ENCODE results near the gene REPS1. TPM values are rescaled to one million over a fixed set of nuclear protein-coding genes. Genes with fewer than 3 reads are reported as not detected.

REPS1 gene
- total and polyA plus RNA-seq, 4 donors: 56.1 to 107 (median 103) TPM

DNA sequence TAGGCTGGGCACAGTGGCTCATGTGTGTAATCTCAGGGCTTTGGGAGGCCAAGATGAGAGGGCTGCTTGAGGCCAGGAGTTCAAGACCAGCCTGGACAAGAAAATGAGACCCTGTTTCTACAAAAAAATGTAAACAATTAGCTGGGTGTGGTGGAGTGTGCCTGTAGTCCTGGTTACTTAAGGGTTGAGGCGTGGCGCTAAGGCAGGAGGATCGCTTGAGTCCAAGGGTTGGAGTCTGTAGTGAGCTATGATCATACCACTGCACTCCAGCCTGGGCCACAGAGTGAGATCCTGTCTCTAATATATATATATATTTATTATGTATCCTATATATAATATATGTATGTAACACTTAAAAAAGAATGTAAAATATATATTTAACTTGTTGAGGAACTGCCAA lies 32.6 kb upstream of the REPS1 start:
- no peaks in the 10 kb centered on the region for H3K36me3 ChIP-seq (ENCODE audit: control insufficient read depth, insufficient read depth, low read length)
- WGBS (ENCODE audit: insufficient coverage): no CpG with 5 or more reads among the region's 3 CpGs
- no peak overlapping the region for H3K27ac ChIP-seq (ENCODE audit: low read depth, low read length)

DNA sequence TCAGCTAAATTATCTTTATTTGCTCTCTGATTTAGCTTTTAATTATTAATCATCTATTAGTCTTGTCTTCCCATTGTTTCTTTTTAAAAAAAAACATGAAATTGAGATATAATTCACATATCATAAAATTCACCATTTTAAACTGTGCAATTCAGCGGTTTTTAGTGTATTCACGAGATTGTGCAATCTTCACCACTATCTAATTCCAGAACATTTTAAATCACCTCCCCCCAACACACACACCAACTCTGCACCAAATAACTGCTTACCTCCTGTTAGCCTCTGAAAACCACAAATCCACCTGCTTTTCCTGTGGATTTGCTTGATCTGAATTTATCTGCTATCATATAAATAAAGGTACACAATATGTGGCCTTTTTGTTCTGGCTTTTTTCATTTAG lies 31.7 kb upstream of the REPS1 start:
- no CpG with 5 or more reads among the region's 2 CpGs for WGBS (ENCODE audit: insufficient coverage)
- no peak for DNase-seq (ENCODE audit: low read depth in 4 of 6, low spot score in 6 of 6)
- no peak overlapping the region for H3K4me3 ChIP-seq (ENCODE audit: low read depth, low read length)
- peaks cover 7% of the 10 kb centered on the region for H3K4me1 ChIP-seq (ENCODE audit: control insufficient read depth, insufficient read depth, low read length)
- H3K36me3 ChIP-seq (ENCODE audit: control insufficient read depth, insufficient read depth, low read length): no peaks in the 10 kb centered on the region
- no peak overlapping the region for H3K27ac ChIP-seq (ENCODE audit: low read depth, low read length)
- no peaks in the 10 kb centered on the region for H3K27me3 ChIP-seq (ENCODE audit: control insufficient read depth, insufficient read depth, low read length)
- no peaks in the 10 kb centered on the region for H3K9me3 ChIP-seq (ENCODE audit: control insufficient read depth, insufficient read depth, low read length)

More for the DNA sequence above, 32.6 kb upstream of the REPS1 start:
- no peaks in the 10 kb centered on the region for H3K27me3 ChIP-seq (ENCODE audit: control insufficient read depth, insufficient read depth, low read length)
- no peak for DNase-seq (ENCODE audit: low read depth in 4 of 6, low spot score in 6 of 6)
- no peak overlapping the region for H3K4me3 ChIP-seq (ENCODE audit: low read depth, low read length)
- peaks cover 7% of the 10 kb centered on the region for H3K4me1 ChIP-seq (ENCODE audit: control insufficient read depth, insufficient read depth, low read length)
- no peaks in the 10 kb centered on the region for H3K9me3 ChIP-seq (ENCODE audit: control insufficient read depth, insufficient read depth, low read length)

DNA sequence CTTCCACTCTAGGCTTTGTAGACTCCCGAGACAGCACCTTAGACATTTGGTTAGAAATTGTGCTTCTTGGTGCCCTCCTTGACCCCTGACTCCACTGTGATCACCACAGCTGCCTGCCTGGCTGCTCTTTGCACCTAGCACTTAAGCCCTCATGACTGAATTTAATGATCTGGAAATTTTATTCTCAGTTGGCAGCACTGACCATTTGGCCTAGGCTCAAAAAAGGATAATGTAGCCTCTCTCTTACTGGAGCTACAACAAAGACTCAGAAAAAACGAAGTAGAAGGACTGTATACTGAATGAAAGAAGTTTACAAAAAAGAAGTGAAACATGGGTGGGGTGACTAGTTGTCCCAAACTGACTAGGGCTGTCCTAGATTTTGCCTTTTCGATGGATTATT lies 29.2 kb upstream of the REPS1 start:
- Histone ChIP-seq H3K9me3 (ENCODE audit: control insufficient read depth, insufficient read depth, low read length) (no peaks in the 10 kb centered on the region), H3K36me3 (ENCODE audit: control insufficient read depth, insufficient read depth, low read length) (no peaks in the 10 kb centered on the region), H3K27ac (ENCODE audit: low read depth, low read length) (no peak overlapping the region), H3K27me3 (ENCODE audit: control insufficient read depth, insufficient read depth, low read length) (no peaks in the 10 kb centered on the region), H3K4me3 (ENCODE audit: low read depth, low read length) (no peak overlapping the region), H3K4me1 (ENCODE audit: control insufficient read depth, insufficient read depth, low read length) (peaks cover 10% of the 10 kb centered on the region)
- peak in 4 of 6 donors; percentile 31 to 79 (median 64) for DNase-seq (ENCODE audit: low read depth in 4 of 6, low spot score in 6 of 6)
- WGBS (ENCODE audit: insufficient coverage): 33% methylated on average over 3 of the region's 3 CpGs

DNA sequence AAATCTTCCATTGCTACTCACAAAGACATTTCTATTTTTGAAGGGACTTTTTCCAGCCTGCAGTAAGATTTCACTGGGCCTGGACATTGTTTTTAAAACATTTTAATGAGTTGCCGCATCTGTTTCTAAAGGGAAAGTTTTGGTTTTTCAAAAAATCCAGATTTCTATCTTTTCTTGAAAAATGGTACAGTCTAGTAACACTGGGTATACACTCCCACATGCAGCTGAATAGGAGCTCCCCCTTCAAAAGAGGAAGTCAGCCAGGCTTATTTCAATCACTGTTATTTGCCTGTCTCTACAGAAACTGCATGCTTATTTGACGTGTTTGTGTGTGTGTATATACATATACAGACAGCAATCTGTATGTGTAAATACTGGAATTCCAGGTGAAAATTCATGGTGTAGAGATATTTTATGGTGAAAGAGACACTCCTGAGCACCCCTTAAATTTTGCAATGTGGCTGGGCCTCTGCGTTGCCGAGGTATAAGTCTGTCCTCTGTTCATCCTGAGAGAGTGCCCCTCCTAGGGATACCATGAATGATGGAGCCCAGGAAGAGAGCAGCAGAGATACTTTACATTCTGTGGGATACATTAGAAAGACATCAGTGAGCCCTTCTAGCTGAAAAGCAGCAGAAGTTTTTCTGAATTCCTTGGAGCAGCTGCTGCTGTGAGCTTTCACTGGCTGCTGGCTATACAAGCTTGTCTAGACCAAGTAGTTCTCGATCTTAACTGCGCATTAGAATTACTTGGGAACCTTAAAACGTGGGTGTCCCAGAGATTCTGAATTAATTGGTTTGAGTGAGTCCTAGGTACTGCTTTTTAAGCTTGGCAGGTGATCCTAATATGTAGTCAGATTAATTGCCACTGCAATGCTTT lies 28.5 kb upstream of the REPS1 start:
- Histone ChIP-seq H3K27ac (ENCODE audit: low read depth, low read length) (no peak overlapping the region), H3K36me3 (ENCODE audit: control insufficient read depth, insufficient read depth, low read length) (no peaks in the 10 kb centered on the region), H3K27me3 (ENCODE audit: control insufficient read depth, insufficient read depth, low read length) (no peaks in the 10 kb centered on the region), H3K4me1 (ENCODE audit: control insufficient read depth, insufficient read depth, low read length) (peaks cover 10% of the 10 kb centered on the region), H3K9me3 (ENCODE audit: control insufficient read depth, insufficient read depth, low read length) (no peaks in the 10 kb centered on the region), H3K4me3 (ENCODE audit: low read depth, low read length) (no peak overlapping the region)
- WGBS (ENCODE audit: insufficient coverage): 21% methylated on average over 5 of the region's 7 CpGs
- DNase-seq (ENCODE audit: low read depth in 4 of 6, low spot score in 6 of 6): peak in 2 of 6 donors; percentile 28 to 46

DNA sequence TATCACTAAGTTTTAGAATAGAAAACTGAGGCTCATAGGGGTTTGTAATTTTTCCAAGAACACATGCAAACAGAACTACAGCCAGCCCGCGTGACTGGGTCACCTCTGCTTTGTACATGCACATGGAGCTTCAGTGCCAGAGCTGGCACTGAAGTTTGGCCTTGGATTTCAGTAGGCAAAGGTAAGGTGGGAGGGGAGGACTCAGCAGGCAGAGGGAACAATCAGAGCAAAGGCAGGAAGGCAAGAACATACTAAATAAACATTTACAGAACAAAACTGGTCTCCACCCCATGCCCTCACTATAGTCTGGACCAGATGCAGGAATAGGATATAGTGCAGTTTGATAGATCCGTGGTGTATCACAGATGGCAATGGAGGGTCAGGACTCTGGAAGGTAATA lies 26.9 kb upstream of the REPS1 start:
- Histone ChIP-seq H3K9me3 (ENCODE audit: control insufficient read depth, insufficient read depth, low read length) (no peaks in the 10 kb centered on the region), H3K27ac (ENCODE audit: low read depth, low read length) (no peak overlapping the region), H3K4me1 (ENCODE audit: control insufficient read depth, insufficient read depth, low read length) (peaks cover 10% of the 10 kb centered on the region), H3K27me3 (ENCODE audit: control insufficient read depth, insufficient read depth, low read length) (no peaks in the 10 kb centered on the region), H3K4me3 (ENCODE audit: low read depth, low read length) (no peak overlapping the region), H3K36me3 (ENCODE audit: control insufficient read depth, insufficient read depth, low read length) (no peaks in the 10 kb centered on the region)
- WGBS (ENCODE audit: insufficient coverage): no CpG with 5 or more reads among the region's 3 CpGs
- no peak for DNase-seq (ENCODE audit: low read depth in 4 of 6, low spot score in 6 of 6)

DNA sequence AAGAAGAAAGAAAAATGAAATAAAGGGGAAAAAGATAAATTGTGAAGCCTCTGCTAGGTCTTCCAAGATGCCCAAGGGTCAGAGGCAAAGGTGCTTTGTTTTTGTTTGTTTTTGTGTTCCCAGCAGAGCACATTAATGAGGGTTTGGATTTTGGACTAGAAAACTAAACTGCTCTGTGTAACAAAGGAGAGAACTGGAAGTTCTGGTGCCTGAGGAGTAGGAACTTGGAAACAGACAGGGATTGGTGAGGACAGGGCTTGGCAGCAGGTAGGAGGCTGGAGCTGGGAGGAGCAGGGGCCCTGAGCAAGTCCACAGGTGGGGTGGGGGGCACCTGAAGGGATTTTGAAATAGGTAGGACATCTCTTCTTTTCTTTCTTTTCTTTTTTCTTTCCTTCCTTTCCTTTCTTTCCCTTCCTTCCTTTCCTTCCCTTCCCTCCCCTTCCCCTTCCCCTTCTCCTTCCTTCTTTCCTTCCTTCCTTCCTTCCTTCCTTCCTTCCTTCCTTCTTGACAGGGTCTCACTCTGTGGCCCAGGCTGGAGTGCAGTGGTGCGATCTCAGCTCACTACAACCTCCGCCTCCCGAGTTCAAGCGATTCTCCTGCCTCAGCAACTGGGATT lies 25.2 kb upstream of the REPS1 start:
- H3K4me1 ChIP-seq (ENCODE audit: control insufficient read depth, insufficient read depth, low read length): peaks cover 10% of the 10 kb centered on the region
- H3K27me3 ChIP-seq (ENCODE audit: control insufficient read depth, insufficient read depth, low read length): no peaks in the 10 kb centered on the region
- H3K4me3 ChIP-seq (ENCODE audit: low read depth, low read length): no peak overlapping the region
- H3K27ac ChIP-seq (ENCODE audit: low read depth, low read length): no peak overlapping the region
- DNase-seq (ENCODE audit: low read depth in 4 of 6, low spot score in 6 of 6): peak in 1 of 6 donors; percentile 27
- H3K36me3 ChIP-seq (ENCODE audit: control insufficient read depth, insufficient read depth, low read length): no peaks in the 10 kb centered on the region
- no CpG with 5 or more reads among the region's 4 CpGs for WGBS (ENCODE audit: insufficient coverage)
- H3K9me3 ChIP-seq (ENCODE audit: control insufficient read depth, insufficient read depth, low read length): no peaks in the 10 kb centered on the region

DNA sequence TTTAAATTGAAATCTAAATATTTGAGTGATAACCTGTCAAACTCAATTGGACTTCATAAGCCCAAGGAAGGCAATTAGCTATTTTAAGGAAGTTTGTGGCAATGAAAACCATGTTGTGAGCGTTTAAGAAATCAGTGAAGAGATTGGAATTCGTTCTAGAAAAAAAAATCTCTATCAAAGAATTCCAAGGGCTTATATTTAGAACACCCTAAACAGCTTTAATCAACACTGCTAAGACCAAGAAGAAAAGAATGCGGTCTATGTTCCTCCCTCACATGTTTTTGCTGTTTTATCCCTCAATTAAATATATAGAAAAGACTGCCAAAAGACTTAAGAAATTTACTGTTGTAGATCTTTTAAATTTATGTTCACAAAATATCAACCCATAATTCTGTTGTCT lies 23.9 kb upstream of the REPS1 start:
- Histone ChIP-seq H3K4me3 (ENCODE audit: low read depth, low read length) (no peak overlapping the region), H3K36me3 (ENCODE audit: control insufficient read depth, insufficient read depth, low read length) (no peaks in the 10 kb centered on the region), H3K9me3 (ENCODE audit: control insufficient read depth, insufficient read depth, low read length) (no peaks in the 10 kb centered on the region), H3K27ac (ENCODE audit: low read depth, low read length) (no peak overlapping the region), H3K4me1 (ENCODE audit: control insufficient read depth, insufficient read depth, low read length) (peaks cover 7% of the 10 kb centered on the region), H3K27me3 (ENCODE audit: control insufficient read depth, insufficient read depth, low read length) (no peaks in the 10 kb centered on the region)
- WGBS (ENCODE audit: insufficient coverage): no CpG with 5 or more reads among the region's 3 CpGs
- no peak for DNase-seq (ENCODE audit: low read depth in 4 of 6, low spot score in 6 of 6)

DNA sequence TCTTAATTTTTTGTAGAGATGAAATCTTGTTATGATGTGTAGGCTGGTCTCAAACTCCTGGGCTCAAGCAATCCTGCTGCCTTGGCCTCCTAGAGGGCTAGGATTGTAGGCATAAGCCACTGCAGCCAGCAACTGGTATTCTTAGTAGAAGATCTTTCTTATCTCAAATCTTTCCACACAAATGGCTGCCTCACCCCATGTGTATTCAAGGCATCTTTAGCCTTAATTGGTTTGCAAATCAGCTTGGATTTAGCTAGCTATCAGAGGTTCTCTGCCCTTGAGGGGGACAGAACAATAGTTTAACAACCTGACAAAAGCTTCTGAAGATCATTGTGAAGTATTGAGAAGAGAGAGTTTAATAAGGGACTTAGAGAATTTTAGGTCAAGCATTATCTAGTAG lies 22.6 kb upstream of the REPS1 start:
- Histone ChIP-seq H3K4me1 (ENCODE audit: control insufficient read depth, insufficient read depth, low read length) (peaks cover 3% of the 10 kb centered on the region), H3K27ac (ENCODE audit: low read depth, low read length) (no peak overlapping the region)

DNA sequence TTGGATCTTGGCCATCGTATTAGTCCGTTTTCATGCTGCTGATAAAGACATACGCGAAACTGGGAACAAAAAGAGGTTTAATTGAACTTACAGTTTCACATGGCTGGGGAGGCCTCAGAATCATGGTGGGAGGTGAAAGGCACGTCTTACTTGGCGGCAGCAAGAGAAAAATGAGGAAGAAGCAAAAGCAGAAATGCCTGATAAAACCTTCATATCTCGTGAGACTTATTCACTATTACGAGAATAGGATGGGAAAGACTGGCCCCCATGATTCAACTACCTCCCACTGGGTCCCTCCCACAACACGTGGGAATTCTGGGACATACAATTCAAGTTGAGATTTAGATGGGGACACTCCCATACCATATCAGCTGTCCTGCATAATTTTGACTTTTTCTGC lies 20.1 kb upstream of the REPS1 start:
- WGBS (ENCODE audit: insufficient coverage): 86% methylated on average over 9 of the region's 9 CpGs

More for the DNA sequence above, 22.6 kb upstream of the REPS1 start:
- no peaks in the 10 kb centered on the region for H3K27me3 ChIP-seq (ENCODE audit: control insufficient read depth, insufficient read depth, low read length)
- H3K9me3 ChIP-seq (ENCODE audit: control insufficient read depth, insufficient read depth, low read length): no peaks in the 10 kb centered on the region
- DNase-seq (ENCODE audit: low read depth in 4 of 6, low spot score in 6 of 6): no peak
- H3K36me3 ChIP-seq (ENCODE audit: control insufficient read depth, insufficient read depth, low read length): no peaks in the 10 kb centered on the region
- no peak overlapping the region for H3K4me3 ChIP-seq (ENCODE audit: low read depth, low read length)

DNA sequence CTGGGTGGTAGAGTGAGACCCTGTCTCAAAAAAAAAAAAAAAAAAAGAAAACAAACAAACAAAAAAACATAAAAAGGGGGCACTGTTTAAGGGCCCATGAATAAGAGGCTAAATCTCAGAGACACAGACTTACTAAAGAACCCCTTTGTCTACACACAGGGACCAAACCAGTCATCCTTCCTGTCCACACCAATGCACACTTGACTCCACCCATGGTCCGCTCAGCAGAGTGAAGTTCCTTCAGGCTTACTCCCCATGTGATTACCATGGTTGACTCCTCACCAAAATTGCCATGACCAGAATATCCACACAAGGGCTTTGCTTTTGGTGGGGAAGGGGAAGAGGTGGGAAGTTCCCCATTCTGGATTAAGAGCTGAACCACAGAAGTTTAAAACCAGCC lies 19.4 kb upstream of the REPS1 start:
- no peak for DNase-seq (ENCODE audit: low read depth in 4 of 6, low spot score in 6 of 6)
- Histone ChIP-seq H3K4me1 (ENCODE audit: control insufficient read depth, insufficient read depth, low read length) (no peaks in the 10 kb centered on the region), H3K9me3 (ENCODE audit: control insufficient read depth, insufficient read depth, low read length) (no peaks in the 10 kb centered on the region), H3K27ac (ENCODE audit: low read depth, low read length) (no peak overlapping the region), H3K4me3 (ENCODE audit: low read depth, low read length) (no peak overlapping the region), H3K27me3 (ENCODE audit: control insufficient read depth, insufficient read depth, low read length) (no peaks in the 10 kb centered on the region), H3K36me3 (ENCODE audit: control insufficient read depth, insufficient read depth, low read length) (no peaks in the 10 kb centered on the region)
- WGBS (ENCODE audit: insufficient coverage): no CpG with 5 or more reads among the region's 1 CpG

More for the DNA sequence above, 20.1 kb upstream of the REPS1 start:
- no peaks in the 10 kb centered on the region for H3K4me1 ChIP-seq (ENCODE audit: control insufficient read depth, insufficient read depth, low read length)
- no peaks in the 10 kb centered on the region for H3K36me3 ChIP-seq (ENCODE audit: control insufficient read depth, insufficient read depth, low read length)
- no peak for DNase-seq (ENCODE audit: low read depth in 4 of 6, low spot score in 6 of 6)
- H3K27me3 ChIP-seq (ENCODE audit: control insufficient read depth, insufficient read depth, low read length): no peaks in the 10 kb centered on the region
- no peak overlapping the region for H3K4me3 ChIP-seq (ENCODE audit: low read depth, low read length)
- no peak overlapping the region for H3K27ac ChIP-seq (ENCODE audit: low read depth, low read length)
- no peaks in the 10 kb centered on the region for H3K9me3 ChIP-seq (ENCODE audit: control insufficient read depth, insufficient read depth, low read length)
